Stimulated activated CD4-positive, alpha-beta T cell treated with anti-CD3 and anti-CD28 coated beads, Interleukin-12 subunit alpha, Interleukin-12 subunit beta, amount 100 ng/mL, for 24 hours (primary cell): ENCODE data around the gene COX15.
"Not testable (repeated sequence)": the region's sequence is repeated elsewhere in the genome, so short reads cannot be mapped to it uniquely, and the experiment has no call there.

ENCODE experiments used
- DNase-seq, 2 experiments: peaks; one replicate each; pipeline ENCODE4 v3.0.0-alpha.2; 2020; ENCODE audit warnings: low read depth in 2 of 2

COX15 gene

GRCh38 chr10:99732033-99732842, at the start of gene COX15, which contains the start of gene CUTC:
TSS of gene COX15 (minus strand) at chr10:99732127. CDS start at chr10:99732049, 78 bp downstream.
TSS of gene CUTC (plus strand) at chr10:99732234. CDS start at chr10:99732349, 115 bp downstream.
- DNase-seq: peak; percentile 91 to 93

- DNase-seq: no peak
These were observed 47.4 kb upstream of the COX15 start for GRCh38 chr10:99779335-99779734.

- DNase-seq: no peak
These were observed 46.2 kb upstream of the COX15 start for GRCh38 chr10:99777918-99778714.

- DNase-seq: no peak
These were observed 43.9 kb upstream of the COX15 start for GRCh38 chr10:99775850-99776249.

GRCh38 chr10:99770408-99771045, 38.6 kb upstream of the COX15 start:
- DNase-seq: no peak

- DNase-seq: no peak
These were observed 37.8 kb upstream of the COX15 start for GRCh38 chr10:99769706-99770105.

- no peak for DNase-seq
These were observed 36.6 kb upstream of the COX15 start for GRCh38 chr10:99768556-99768955.

GRCh38 chr10:99767901-99768300, 36.0 kb upstream of the COX15 start:
- DNase-seq: no peak

GRCh38 chr10:99766302-99766681, 34.4 kb upstream of the COX15 start:
- no peak for DNase-seq

GRCh38 chr10:99765672-99766301, 33.9 kb upstream of the COX15 start:
- no peak for DNase-seq

- no peak for DNase-seq
These were observed 29.4 kb upstream of the COX15 start for GRCh38 chr10:99761365-99761764.

GRCh38 chr10:99760321-99760720, 28.4 kb upstream of the COX15 start:
- no peak for DNase-seq

GRCh38 chr10:99758211-99758891, 26.4 kb upstream of the COX15 start:
- DNase-seq: no peak

- DNase-seq: no peak
These were observed 24.2 kb upstream of the COX15 start for GRCh38 chr10:99756159-99756558.

- DNase-seq: no peak
These were observed 22.7 kb upstream of the COX15 start for GRCh38 chr10:99754670-99755069.

- no peak for DNase-seq
These were observed 18.7 kb upstream of the COX15 start for GRCh38 chr10:99750641-99751040.

- no peak for DNase-seq
These were observed 17.0 kb upstream of the COX15 start for GRCh38 chr10:99748823-99749451.

GRCh38 chr10:99746166-99746565, 14.2 kb upstream of the COX15 start:
- not testable (repeated sequence) for DNase-seq

- DNase-seq: no peak
These were observed 11.9 kb upstream of the COX15 start for GRCh38 chr10:99743841-99744240.

GRCh38 chr10:99742701-99743100, 10.8 kb upstream of the COX15 start:
- no peak for DNase-seq

GRCh38 chr10:99742254-99742653, 10.3 kb upstream of the COX15 start:
- DNase-seq: no peak
